OCI-LY7 (cell line): ENCODE results near the gene CACNA1H.

Experiments used
- EZH2phosphoT487 ChIP-seq: fragments of 200-600 bp; sonication (generic); IDR thresholded peaks from 2 replicates; pipeline ENCODE4 v1.6.1; 2018; ENCODE audit warnings: low read depth, borderline replicate concordance, mild to moderate bottlenecking, mixed run types, antibody characterized with exemption, low read length, moderate library complexity, mixed read lengths
- TF ChIP-seq, protein P1 (sequence below): fragments of 200-600 bp; sonication (generic); conservative IDR thresholded peaks from 2 replicates; pipeline ENCODE4 v1.5.1; 2014; ENCODE audit warnings: mild to moderate bottlenecking, antibody characterized with exemption, low read length, moderate library complexity, mixed read lengths

DNA sequence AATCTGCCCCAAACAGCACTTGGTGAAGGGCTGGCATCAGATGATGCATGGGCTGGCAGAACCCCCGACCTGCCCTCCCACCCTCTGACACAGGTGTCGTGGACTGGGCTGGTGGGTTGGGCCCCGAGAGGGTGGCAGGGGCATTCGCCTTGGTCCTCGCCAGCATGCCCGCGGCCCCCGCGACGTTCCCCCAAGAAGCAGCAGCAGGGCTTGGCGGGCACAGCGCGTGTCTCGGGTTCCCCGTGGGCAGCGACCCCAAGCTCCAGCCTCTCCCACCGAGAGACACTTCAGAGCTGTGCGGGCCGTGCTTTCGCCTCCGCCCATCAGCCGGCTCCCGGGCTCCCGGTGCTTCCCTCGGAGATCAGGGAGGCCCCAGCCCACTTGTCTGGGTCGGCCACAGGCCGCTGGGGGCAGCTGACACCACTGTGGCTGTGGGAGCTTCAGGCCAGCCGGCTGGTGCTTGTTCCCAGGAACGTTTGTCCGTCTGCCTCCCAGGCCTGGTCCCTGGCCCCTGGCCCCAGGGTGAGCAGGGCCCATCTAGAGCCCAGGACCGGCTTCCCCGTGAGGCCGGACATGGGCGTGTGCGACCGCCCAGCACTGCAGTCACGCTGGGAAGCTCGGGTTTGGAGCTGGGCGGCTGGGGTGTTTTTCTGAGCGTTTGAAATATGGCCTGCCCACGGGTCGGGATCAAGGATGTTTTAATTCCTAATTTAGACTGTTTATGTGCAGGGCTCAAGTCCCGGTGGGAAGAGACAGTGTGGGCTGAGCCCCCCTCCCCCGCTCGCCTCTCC is 16.6 kb downstream of the CACNA1H start:
- TF ChIP-seq, protein P1, sequence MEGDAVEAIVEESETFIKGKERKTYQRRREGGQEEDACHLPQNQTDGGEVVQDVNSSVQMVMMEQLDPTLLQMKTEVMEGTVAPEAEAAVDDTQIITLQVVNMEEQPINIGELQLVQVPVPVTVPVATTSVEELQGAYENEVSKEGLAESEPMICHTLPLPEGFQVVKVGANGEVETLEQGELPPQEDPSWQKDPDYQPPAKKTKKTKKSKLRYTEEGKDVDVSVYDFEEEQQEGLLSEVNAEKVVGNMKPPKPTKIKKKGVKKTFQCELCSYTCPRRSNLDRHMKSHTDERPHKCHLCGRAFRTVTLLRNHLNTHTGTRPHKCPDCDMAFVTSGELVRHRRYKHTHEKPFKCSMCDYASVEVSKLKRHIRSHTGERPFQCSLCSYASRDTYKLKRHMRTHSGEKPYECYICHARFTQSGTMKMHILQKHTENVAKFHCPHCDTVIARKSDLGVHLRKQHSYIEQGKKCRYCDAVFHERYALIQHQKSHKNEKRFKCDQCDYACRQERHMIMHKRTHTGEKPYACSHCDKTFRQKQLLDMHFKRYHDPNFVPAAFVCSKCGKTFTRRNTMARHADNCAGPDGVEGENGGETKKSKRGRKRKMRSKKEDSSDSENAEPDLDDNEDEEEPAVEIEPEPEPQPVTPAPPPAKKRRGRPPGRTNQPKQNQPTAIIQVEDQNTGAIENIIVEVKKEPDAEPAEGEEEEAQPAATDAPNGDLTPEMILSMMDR, result no peak
- TF ChIP-seq EZH2phosphoT487, result no peak
